B cell (primary cell): ENCODE data around the gene SH3RF1.

Experiments
- CTCF ChIP-seq: fragments of 200-600 bp; IDR thresholded peaks from one replicate; pipeline ENCODE4 v1.8.0; 2022; ENCODE audit warnings: antibody characterized with exemption, mild to moderate bottlenecking
- EZH2 ChIP-seq: IDR thresholded peaks from 2 replicates; pipeline ENCODE4 v1.6.1; 2012; ENCODE audit warnings: borderline replicate concordance, low read depth, mild to moderate bottlenecking, moderate library complexity, low read length; ENCODE audit not compliant: insufficient read depth, poor library complexity, severe bottlenecking

GRCh38 chr4:169189372-169189771 is 81.4 kb downstream of the SH3RF1 start:
- TF ChIP-seq CTCF (no peak), EZH2 (no peak)
